ENCODE measurements around the gene ECD.
A peak's percentile ranks its signal among the peaks of the same experiment; 100 is the strongest.

The ECD gene

DNA sequence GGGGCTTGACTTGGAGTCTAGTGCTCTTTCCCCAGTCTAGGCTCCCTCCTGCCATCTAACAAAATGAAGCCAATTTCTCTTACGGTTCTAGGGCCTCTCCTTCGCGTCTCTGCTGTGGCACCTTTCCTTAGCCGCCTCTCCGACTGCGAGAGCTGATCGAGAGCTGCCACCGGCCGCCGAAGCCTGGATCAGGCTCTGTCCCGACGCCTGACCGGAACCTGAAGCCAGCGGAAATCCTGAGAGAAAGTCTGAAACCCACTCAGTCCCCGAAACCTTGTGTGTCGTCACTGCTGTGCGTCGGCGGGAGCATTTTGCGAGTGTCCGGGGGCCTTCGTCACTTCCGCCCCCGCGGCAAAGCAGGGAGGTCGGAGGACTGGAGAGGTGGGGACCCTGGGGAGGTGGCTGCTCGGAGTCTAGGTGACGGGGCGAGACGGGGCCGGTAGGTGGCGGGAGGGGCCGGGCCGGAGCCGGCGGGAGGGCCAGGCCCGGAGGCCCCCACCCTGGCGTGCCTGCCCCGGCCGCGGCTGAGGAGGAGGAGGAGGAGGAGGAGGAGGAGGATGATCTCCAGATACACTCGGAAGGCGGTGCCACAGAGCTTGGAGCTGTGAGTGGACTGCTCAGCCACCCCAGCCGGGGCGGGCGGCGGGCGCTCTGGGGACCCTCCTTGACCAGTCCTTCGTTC is at the start of gene ECD, which contains the start of gene FAM149B1:
ECD (minus strand) TSS at position 226 of the 682 bp plus-strand sequence. CDS start 4,071 bp downstream, outside the sequence.
FAM149B1 (plus strand) TSS at position 337 of the 682 bp plus-strand sequence; CDS start at position 558, 221 bp downstream.
- peak; percentile 88 for DNase-seq

GRCh38 chr10:73215749-73216148 is 47.9 kb upstream of the ECD start:
- DNase-seq, result no peak

DNA sequence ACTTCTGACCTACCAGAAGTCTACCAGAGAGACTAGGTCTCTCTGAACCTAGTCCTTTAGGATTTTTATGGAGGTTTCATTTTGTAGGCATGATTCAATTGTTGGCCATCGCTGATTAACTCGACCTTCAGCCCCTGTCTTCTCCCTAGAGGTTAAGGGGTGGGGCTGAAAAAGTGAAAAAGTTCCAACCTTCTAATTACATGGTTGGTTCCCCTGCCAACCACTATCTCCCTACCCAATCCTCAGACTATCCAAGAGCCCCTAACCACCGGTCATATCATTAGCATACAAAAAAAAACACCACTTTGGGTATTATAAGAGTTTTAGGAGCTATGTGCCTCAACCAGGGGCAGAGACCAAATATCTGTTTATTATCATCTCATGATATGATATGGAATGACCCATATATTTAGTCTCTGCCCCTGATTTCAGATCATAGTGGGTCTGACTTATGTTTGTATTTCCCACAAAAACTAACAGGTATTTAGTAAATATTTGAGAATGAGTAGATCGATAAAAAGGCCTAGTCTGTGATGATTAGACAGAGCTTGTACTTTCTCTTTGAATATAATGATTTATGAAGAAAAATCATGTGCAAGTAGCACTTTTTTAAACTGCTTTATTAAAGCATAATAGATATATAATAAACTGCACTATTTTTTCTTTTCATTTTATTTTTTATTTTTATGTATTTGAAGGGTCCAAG is 43.5 kb upstream of the ECD start:
- DNase-seq, result no peak

- no peak for DNase-seq
Measured at GRCh38 chr10:73210395-73211105, 42.7 kb upstream of the ECD start.

DNA sequence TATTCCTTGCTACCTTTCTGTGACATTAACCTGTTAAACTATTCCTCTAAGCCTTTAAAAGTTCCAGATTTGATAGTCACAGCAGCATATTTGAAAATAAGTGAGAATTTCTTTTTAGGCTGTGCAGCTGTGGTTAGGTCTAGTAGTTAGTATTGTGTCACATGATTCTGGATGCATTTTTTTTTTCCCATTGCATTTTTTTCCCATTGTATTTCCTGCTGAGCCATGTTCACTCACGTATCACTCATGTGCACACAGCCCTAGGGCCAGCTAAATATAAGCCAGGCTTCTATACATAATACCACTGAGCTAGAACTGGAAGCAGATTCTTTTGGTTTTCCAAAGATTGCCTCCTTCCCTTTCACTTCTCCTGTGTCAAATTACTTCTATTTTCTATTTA is 41.9 kb upstream of the ECD start:
- no peak for DNase-seq

- no peak for DNase-seq
Measured at GRCh38 chr10:73207883-73208282, 40.1 kb upstream of the ECD start.

GRCh38 chr10:73206385-73206784 is 38.6 kb upstream of the ECD start:
- no peak for DNase-seq

DNA sequence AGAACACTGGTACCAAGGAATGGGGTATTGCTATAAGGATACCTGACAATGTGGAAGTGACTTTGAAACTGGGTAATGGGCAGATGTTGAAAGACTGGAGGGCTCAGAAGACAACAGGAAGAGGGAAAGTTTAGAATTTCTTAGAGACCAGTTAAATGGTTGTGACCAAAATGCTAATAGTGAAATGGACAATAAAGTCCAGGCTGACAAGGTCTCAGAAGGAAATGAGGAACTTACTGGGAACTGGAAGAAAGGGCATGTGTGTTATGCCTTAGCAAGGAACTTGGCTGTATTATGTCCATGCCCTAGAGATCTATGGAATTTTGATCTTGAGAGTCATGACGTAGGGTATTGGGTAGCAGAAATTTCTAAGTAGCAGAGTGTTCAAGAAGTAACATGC is 38.1 kb upstream of the ECD start:
- DNase-seq, result no peak

DNA sequence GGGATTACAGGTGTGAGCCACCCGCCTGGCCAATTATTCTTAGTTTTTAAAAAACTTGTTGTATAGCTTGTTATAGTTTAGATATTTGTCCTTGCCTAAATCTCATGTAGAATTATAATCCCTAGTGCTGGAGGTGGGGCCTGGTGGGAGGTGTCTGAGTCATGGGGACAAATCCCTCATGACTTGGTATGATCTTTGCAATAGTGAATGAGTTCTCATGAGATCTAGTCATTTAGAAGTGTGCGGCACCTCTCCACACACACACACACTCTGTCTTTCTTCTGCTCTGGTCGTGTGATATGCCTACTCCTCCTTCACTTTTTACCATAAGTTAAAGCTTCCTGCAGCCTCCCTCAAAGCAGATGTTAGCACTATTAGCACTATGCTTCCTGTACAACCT is 37.3 kb upstream of the ECD start:
- DNase-seq, result no peak

DNA sequence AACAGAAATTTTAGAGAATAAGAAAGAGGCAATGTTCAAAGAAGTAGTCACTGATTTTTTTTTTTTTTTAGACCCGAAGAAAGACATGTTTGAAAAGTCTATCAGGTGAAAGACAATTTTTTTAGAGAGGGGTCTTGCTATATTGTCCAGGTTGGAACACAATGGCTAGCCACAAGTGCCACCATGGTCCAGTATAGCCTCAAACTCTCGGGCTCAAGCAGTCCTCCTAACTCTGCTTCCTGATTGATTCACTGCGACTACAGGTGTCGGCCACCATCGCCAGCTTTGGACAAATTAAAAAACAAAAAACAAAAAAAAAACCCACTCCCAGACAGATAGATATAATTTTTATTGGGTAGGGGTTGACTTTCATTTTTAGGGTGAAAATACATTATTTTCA is 22.4 kb upstream of the ECD start:
- no peak for DNase-seq

DNA sequence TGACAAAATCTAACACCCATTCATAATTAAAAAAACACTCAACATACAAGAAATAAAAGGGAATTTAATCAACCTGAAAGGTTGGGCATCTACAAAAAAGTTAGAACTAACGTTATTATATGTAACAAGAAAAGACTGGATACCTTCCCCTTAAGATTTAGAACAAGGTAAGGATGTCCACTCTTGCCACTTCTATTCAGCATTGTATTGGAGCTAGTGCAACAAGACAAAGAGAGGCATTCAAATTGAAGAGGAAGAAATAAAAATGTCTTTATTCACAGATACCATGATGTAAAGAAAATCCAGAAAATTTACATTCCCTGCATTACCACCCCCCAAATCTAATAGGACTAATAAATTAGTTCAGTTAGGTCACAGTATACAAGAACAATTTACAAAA is 18.5 kb upstream of the ECD start:
- DNase-seq, result no peak

- DNase-seq, result no peak
Measured at GRCh38 chr10:73183667-73184281, 16.0 kb upstream of the ECD start.

DNA sequence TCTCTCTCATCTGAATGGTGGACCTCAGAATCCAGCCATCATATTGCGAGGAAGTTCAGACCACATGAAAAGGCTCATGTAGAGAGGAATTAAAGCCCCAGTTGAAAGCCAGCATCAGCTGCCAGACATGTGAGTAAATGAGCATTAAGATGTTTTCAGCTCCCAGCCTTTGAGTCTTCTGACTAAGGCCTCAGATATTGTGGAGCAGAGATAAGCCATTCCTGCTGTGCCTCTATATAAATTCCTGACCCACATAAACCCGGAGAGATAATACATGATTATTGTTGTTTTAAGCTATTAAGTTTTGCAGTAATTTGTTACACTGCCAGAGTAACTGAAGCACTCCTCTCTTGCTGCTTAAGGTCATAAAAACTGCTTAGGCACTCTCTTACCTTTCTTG is 14.8 kb upstream of the ECD start:
- no peak for DNase-seq

- DNase-seq, result no peak
Measured at GRCh38 chr10:73174148-73174925, 6.5 kb upstream of the ECD start.

GRCh38 chr10:73172867-73173266 is 5.1 kb upstream of the ECD start:
- DNase-seq, result no peak

GRCh38 chr10:73169320-73169719 is 1.5 kb upstream of the ECD start:
- DNase-seq, result no peak

- DNase-seq, result no peak
Measured at GRCh38 chr10:73168465-73168803, 626 bp upstream of the ECD start.

- DNase-seq, result no peak
Measured at GRCh38 chr10:73167458-73167782, 388 bp downstream of the ECD start.

GRCh38 chr10:73166972-73167371 is 836 bp downstream of the ECD start:
- no peak for DNase-seq

GRCh38 chr10:73163096-73163495 is 4.7 kb downstream of the ECD start:
- DNase-seq, result no peak

- DNase-seq, result no peak
Measured at GRCh38 chr10:73161662-73162061, 6.1 kb downstream of the ECD start.

DNA sequence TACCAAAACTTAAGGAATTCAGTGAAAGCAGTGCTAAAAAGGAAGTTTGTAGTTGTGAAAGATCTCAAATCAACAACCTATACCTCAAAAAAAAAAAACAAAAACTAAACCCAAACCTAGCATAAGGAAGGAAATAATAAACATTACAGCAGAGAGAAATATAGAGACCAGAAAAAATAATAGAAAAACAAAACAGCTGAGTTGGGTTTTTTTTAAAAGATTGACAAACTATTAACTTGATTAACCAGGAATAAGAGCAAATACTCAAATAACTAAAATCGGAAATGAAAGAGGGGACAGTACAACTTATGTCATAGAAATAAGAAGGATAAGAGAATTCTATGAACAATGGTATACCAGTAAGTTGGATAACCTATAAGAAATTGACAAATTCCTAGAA is 6.7 kb downstream of the ECD start:
- DNase-seq, result no peak

GRCh38 chr10:73159038-73159648 is 8.7 kb downstream of the ECD start:
- DNase-seq, result peak; percentile 36
